Neutrophil (primary cell): ENCODE results near the gene L3MBTL4.
"Not testable (repeated sequence)": the region's sequence is repeated elsewhere in the genome, so short reads cannot be mapped to it uniquely, and the experiment has no call there.

Experiments used
- H3K27ac ChIP-seq: fragments of 200-600 bp; sonication (generic); 2 replicates; pipeline ENCODE4 v1.5.1; 2016; ENCODE audit warnings: mild to moderate bottlenecking, moderate library complexity
- H3K27me3 ChIP-seq: fragments of 200-600 bp; sonication (generic); 2 replicates; pipeline ENCODE4 v1.6.0; 2016; ENCODE audit warnings: mild to moderate bottlenecking
- H3K36me3 ChIP-seq: fragments of 200-600 bp; sonication (generic); 2 replicates; pipeline ENCODE4 v1.5.1; 2017
- H3K4me1 ChIP-seq, 2 experiments: fragments of 200-600 bp in 1 of 2; sonication (generic) in 1 of 2; 1 replicate in 1 of 2; 2 replicates in 1 of 2; pipeline versions ENCODE4 v1.5.1 to v1.6.1; 2013 to 2016; ENCODE audit warnings: low read depth in 1 of 2, low read length in 1 of 2, mild to moderate bottlenecking in 1 of 2, moderate library complexity in 1 of 2; ENCODE audit not compliant: control insufficient read depth in 1 of 2, insufficient read depth in 1 of 2
- H3K4me3 ChIP-seq, 2 experiments: fragments of 200-600 bp in 1 of 2; sonication (generic) in 1 of 2; 1 replicate in 1 of 2; 2 replicates in 1 of 2; pipeline ENCODE4 v1.5.1; 2013 to 2016; ENCODE audit warnings: low read depth in 1 of 2, low read length in 1 of 2, mild to moderate bottlenecking in 1 of 2, moderate library complexity in 1 of 2
- H3K9me3 ChIP-seq: fragments of 200-600 bp; sonication (generic); 2 replicates; pipeline ENCODE4 v1.5.1; 2016
- CTCF ChIP-seq: fragments of 200-600 bp; sonication (generic); IDR thresholded peaks from 2 replicates; pipeline ENCODE4 v1.5.1; 2016; ENCODE audit warnings: antibody characterized with exemption

L3MBTL4 gene

GRCh38 chr18:6412933-6413472 lies 1.7 kb downstream of the L3MBTL4 start:
- no peak for TF ChIP-seq CTCF
- H3K4me1 ChIP-seq = peaks cover 0 to 13% of the 10 kb centered on the region in 2 experiments
- no peak overlapping the region for H3K27ac ChIP-seq
- H3K27me3 ChIP-seq = peaks cover 69% of the 10 kb centered on the region
- H3K36me3 ChIP-seq = no peaks in the 10 kb centered on the region
- H3K4me3 ChIP-seq = no peak overlapping the region
- no peaks in the 10 kb centered on the region for H3K9me3 ChIP-seq

- no peak for TF ChIP-seq CTCF
- Histone ChIP-seq H3K4me3 (no peak overlapping the region), H3K4me1 (peaks cover 0 to 13% of the 10 kb centered on the region in 2 experiments), H3K36me3 (no peaks in the 10 kb centered on the region), H3K27ac (no peak overlapping the region), H3K27me3 (peaks cover 52% of the 10 kb centered on the region), H3K9me3 (no peaks in the 10 kb centered on the region)
Measured at GRCh38 chr18:6411382-6411781, 3.3 kb downstream of the L3MBTL4 start.

- no peak overlapping the region for H3K27ac ChIP-seq
- TF ChIP-seq CTCF = no peak
- no peak overlapping the region for H3K4me3 ChIP-seq
- H3K27me3 ChIP-seq = peaks cover 38% of the 10 kb centered on the region
- no peaks in the 10 kb centered on the region for H3K36me3 ChIP-seq
- peaks cover 0 to 9% of the 10 kb centered on the region in 2 experiments for H3K4me1 ChIP-seq
- no peaks in the 10 kb centered on the region for H3K9me3 ChIP-seq
Measured at GRCh38 chr18:6409933-6410332, 4.8 kb downstream of the L3MBTL4 start.

- not testable (repeated sequence) for H3K9me3 ChIP-seq, H3K27ac ChIP-seq, H3K36me3 ChIP-seq, H3K4me3 ChIP-seq, H3K4me1 ChIP-seq
- peaks cover 24% of the 10 kb centered on the region for H3K27me3 ChIP-seq
Measured at GRCh38 chr18:6408543-6408942, 6.2 kb downstream of the L3MBTL4 start.

- Histone ChIP-seq H3K9me3 (no peaks in the 10 kb centered on the region), H3K27ac (no peak overlapping the region), H3K36me3 (no peaks in the 10 kb centered on the region), H3K27me3 (peaks cover 8% of the 10 kb centered on the region), H3K4me3 (no peak overlapping the region), H3K4me1 (no peaks in the 10 kb centered on the region)
- no peak for TF ChIP-seq CTCF
Measured at GRCh38 chr18:6406910-6407470, 7.7 kb downstream of the L3MBTL4 start.

- peaks cover 1% of the 10 kb centered on the region for H3K27me3 ChIP-seq
- H3K4me1 ChIP-seq = no peaks in the 10 kb centered on the region
- no peaks in the 10 kb centered on the region for H3K36me3 ChIP-seq
- H3K9me3 ChIP-seq = no peaks in the 10 kb centered on the region
- TF ChIP-seq CTCF = no peak
- no peak overlapping the region for H3K27ac ChIP-seq
- no peak overlapping the region for H3K4me3 ChIP-seq
Measured at GRCh38 chr18:6406075-6406909, 8.4 kb downstream of the L3MBTL4 start.
